Nucleus accumbens (tissue), 56 donors: ENCODE data around the gene ZNF442.
"Not testable (repeated sequence)": the region's sequence is repeated elsewhere in the genome, so short reads cannot be mapped to it uniquely, and the experiment has no call there.

Experiments used
- DNase-seq, 56 donors: peaks; one replicate each; lab custom pipeline; 2025; lab: John Stamatoyannopoulos, UW

Gene ZNF442

DNA sequence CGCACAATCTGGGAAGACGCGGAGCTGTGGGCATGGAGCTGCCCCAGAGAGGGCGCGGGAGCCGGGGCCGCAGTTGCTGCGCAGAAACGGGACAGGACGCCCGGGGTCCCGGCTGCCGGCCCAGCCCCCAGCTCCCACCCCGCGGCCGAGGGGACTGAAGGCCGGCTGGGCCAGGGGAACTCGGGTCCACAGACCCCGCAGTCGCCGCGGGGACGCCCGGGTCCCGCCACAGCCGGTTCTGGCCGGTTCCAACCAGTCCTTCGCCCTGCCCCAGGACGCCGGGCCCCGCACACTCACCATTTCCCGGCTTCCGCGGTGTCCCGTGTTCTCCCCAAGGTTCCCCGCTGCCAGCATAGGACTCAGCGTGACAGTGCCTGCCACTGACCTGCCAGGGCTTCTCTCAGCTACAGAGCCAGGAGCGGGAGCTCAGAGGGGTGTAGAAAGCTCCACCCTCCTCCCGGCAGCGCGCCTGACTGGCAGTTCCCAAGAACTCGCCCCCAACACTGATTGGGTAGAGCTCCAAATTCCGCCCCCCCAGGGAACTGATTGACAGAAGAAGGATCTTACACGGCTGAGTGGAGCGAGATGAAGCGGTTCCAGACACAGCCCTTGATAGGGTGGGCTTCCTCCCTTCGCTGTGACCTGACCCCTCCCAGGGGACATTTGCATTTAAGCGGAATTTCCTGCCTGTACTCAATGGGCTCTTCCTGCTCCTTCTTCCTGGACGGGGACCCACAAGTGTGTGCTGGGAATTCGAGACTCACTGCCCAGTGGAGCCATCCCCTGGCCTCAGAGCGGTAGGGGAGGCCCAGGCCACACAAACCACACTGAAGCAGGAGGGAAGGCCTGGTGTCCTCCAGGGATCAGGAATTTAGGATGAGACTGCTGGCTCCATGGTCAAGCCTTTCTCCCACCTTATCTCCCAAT lies at the start of gene ZNF442:
TSS of gene ZNF442 (minus strand) at position 448 of the 927 bp plus-strand sequence. CDS start 2,052 bp downstream, outside the sequence.
- peak; percentile 66 to 98 (median 92) for DNase-seq

GRCh38 chr19:12411893-12412292 lies 46.4 kb upstream of the ZNF442 start:
- DNase-seq = no peak

DNA sequence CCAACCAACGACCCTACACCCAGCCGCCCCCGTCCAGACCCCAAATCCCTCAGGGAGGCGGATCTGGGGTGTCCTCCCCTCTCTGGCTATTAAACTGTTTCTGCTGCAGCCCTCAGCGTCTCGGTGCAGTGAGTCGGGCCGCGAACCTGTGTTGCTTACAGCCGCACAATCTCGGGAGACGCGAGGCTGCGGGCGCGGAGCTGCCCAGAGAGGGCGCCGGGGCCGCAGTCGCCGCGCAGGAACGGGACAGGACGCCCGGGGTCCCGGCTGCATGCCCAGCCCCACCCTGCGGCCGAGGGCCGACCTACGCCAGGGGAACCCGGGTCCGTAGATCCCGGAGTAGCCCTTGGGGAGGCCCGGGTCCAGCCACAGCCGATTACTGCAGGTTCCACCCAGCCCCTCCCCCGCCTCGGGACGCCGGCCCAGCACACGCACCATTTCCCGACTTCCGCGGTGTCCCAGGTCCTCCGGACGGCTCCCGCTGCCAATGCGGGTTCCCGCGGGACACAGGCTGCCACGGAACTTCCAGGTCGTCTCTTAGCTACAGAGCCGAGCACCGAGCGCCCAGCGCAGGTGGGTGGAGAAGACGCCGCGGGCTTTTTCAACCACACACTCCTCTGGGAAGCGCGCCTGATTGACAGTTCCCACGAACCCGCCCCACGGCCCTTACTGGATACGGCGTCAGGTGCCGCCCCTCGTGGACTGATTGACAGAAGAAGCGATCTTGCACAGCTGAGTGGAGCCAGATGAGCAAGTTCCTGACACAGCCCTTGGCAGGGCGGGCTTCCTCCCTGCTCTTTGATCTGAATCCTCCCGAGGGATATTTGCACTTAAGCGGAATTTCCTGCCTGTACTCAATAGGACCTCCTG lies 35.4 kb upstream of the ZNF442 start, which contains the start of gene ZNF799:
TSS of gene ZNF799 (minus strand) at position 639 of the 870 bp plus-strand sequence. CDS start at position 438, 201 bp downstream.
- peak; percentile 69 to 99 (median 94) for DNase-seq

DNA sequence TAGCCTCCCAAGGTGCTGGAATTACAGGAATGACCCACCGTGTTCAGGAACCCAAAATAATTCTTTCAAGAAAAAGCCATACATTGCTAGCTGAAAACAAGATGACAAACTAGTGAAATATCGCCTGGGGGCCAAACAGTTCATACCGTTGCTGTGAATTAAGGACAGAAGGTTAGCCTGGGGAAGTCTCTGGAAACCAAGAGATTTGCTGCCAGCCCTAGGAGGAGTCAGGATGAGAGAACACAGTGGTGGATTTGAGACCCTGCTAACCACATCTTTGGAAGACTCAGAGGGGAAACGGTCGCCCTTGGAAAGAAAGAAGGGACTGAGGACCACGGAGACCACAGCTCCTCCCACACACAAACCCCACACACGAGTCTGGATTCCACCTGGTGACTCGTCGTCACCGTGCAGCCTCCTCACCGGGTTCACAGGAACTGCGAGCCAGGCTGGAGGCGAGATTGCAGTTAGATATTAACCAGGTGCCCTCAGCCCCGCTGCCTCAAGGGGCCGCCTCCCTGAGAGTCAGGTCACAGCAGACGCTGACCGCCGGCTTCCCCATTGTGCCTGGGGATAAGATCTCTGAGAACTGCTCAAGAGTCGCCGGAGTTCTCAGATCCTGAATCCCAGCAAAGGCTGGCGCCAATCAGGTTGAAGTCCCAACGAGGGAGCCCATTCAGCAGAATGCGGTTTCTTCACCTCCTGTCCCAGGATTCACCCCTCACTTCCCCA lies 34.6 kb upstream of the ZNF442 start:
- peak in 13 of 56 donors; percentile 0 to 45 (median 18) for DNase-seq

DNA sequence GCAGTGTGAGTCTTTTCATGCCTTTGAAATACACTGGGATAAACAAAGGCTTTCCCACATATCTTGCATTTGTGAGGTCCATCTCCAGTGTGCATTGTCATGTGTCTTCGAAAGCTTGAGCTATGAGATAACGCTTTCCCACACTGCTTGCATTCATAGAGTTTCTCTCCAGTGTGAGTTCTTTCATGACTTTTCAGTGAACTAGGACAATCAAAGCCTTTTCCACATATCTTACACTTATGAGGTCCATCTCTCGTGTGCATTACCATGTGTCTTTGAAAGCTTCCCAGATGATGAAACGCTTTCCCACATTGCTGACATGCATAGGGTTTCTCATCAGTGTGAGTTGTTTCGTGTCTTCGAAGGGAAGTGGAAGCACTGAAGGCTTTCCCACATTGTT lies 25.7 kb upstream of the ZNF442 start:
- DNase-seq = not testable (repeated sequence)

GRCh38 chr19:12386365-12386764 lies 20.9 kb upstream of the ZNF442 start:
- DNase-seq = not testable (repeated sequence)

GRCh38 chr19:12380444-12380737 lies 14.9 kb upstream of the ZNF442 start:
- no peak for DNase-seq

DNA sequence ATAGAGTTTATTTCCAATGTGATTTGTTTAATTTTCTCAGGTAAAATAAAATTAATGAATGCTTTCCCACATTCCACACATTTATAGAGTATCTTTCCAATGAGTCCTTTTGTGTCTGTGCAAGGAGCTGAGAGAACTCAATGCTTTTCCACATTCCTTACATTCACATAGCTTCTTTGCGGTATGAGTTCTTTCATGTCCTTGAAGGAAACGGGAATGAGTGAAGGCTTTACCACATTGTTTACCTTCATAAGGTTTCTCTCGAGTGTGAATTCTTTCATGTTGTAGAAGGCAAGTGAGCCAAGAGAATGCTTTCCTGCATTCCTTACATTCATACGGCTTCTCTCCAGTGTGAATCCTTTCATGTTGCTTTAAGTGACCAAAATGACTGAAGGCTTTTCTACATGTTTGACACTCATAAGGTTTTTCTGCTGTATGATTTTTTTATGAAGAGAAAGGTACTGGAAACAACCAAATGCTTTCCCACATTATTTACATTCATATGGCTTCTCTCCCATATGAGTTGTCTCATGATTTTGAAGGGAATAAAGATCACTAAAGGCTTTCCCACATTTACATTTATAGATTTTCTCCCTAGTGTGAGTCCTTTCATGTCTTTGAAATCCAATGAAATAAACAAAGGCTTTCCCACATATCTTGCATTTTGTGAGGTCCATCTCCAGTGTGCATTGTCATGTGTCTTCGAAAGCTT lies 14.4 kb upstream of the ZNF442 start:
- DNase-seq = no peak

GRCh38 chr19:12374026-12374425 lies 8.5 kb upstream of the ZNF442 start:
- DNase-seq = no peak

GRCh38 chr19:12364391-12365235 lies 870 bp downstream of the ZNF442 start:
- DNase-seq = peak in 22 of 56 donors; percentile 2 to 43 (median 20)

DNA sequence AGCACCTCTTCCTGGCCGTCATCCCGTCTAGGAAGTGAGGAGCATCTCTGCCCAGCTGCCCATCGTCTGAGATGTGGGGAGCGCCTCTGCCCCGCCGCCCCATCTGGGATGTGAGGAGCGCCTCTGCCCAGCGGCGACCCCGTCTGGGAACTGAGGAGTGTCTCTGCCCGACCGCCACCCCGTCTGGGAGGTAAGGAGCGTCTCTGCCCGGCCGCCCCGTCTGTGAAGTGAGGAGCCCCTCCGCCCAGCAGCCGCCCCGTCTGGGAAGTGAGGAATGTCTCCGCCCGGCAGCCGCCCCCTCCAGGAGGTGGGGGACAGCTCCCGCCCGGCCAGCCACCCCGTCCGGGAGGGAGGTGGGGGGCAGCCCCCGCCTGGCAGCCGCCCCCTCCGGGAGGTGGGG lies 3.2 kb downstream of the ZNF442 start:
- not testable (repeated sequence) for DNase-seq

DNA sequence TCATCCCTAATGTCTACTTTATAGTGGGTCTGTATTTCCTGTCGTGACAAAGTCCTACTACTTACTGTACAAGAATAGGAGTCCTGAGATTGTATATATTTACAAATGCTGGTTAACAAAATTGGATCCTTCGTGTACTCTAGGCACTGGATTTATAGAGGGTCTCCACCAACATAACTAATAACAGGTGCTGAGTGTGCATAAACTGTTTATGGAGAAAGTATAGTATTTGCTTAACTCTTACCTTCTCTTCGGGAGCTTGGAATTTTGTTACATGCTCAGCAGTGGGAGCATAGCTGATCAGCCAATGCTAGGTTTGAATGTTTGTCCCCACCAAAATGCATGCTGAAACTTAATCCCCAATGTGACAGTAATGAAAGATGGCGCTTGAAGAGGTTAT lies 12.1 kb downstream of the ZNF442 start:
- DNase-seq = no peak

- DNase-seq = no peak
Observed at GRCh38 chr19:12350890-12351197, 14.6 kb downstream of the ZNF442 start.

- no peak for DNase-seq
Observed at GRCh38 chr19:12350185-12350889, 15.1 kb downstream of the ZNF442 start.

DNA sequence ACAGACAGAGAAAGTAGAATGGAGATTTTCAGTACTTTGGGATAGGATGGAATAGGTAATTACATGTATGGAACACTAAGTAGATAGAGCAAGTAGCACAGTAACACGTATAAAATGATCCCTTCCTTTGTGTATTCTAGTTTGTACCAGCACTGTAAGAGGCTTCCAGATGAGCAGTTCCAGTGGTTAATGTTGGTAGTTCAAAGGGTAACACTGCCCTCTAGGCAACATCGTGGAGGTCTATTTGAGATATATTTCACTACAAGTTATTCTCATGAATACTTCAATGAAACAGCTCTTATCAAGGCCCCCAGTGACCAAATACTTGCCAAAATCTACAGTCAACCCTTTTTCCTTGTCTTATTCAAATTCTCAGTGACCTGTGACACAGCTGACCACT lies 18.6 kb downstream of the ZNF442 start:
- no peak for DNase-seq

- DNase-seq = no peak
Observed at GRCh38 chr19:12345197-12345596, 20.3 kb downstream of the ZNF442 start.

DNA sequence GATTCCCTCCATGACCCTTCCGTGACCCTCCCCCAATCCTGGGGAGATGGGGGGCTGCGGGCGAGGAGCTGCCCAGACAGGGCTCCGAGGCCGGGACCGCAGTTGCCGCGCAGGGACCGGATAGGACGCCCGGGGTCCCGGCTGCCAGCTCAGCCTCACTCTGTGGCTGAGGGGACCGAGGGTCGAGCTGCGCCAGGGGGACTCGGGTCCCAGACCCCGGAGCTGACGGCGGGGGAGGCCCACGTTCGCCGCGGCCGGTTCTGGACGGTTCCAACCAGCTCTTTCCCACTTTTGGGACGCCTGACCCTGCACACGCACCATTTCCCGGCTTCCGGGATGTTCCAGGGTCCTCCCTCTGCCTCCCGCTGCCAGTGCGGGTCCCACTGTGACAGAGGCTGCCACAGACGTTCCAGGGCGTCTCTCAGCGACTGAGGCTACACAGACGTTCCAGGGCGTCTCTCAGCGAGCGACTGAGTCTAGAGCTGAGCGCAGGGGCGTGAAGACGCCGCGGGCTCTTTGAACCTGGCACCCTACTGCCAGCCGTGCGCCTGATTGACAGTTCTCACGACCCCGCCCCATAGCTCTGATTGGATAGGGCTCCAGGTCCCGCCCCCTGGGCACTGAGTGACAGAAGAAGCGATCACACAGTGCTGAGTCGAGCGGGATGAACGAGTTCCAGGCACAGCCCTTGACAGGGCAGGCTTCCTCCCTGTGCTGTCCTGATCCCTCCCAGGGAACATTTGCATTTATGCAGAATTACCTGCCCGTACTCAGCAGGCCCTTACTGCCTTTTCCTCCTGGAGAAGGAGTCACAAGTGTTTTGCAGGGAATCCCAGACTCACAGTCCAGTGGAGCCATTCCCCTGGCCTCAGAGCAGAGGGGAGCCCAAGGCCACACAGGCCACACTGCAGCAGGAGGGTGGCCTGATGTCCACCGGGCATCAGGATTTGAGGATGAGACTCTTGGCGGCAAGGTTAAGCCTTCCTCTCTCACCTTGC lies 32.0 kb downstream of the ZNF442 start, which contains the start of gene ZNF563:
TSS of gene ZNF563 (minus strand) at position 472 of the 998 bp plus-strand sequence. CDS start at position 321, 151 bp downstream.
- peak; percentile 78 to 99 (median 96) for DNase-seq
